ENCODE data around the gene LCP2. TPM values are rescaled to one million over a fixed set of nuclear protein-coding genes. Genes with fewer than 3 reads are reported as not detected.

LCP2 gene
- polyA plus RNA-seq, 2 of the 4 experiments (the other 2 are of a cell fraction) = not detected

DNA sequence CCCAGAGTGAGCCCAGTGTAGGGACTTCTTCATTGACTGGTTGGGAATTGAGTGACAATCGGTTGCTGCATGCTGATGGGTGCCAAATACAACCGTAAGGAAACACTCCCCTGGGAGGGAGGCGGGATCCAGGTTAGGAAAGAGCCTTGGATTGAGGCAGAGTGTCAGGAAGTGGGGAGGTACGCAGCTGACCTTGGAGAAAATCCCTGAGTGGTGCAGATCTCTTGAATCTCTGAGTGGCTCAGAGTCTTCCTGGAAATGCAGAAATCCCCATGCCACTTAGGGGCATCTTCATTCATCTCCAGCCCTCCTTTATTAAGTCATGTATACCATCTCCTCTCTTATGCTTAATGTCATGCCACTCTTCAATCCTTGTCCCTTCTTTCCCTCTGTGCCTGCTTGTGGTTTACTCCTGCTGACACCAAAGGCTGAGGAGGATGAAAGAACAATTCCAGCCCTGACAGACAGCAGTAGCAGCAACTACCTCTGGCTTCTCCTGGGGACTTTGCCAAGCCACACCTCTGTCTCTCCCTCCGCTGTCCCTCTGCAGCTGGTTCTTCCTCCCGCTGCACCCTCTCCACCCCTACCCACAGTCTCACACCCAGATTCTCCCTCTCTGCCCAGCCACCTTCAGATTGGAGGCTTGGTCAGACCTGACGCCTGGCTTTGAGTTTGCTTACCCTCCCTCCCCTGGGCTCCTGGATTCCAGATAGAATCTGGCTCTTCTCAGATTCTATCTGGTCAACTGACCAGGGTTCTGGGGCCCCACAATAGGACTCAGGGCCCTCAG, 14.1 kb upstream of the LCP2 start:
- Histone ChIP-seq H3K27ac (no peak overlapping the region), H3K4me1 (no peaks in the 10 kb centered on the region), H3K9me3 (no peaks in the 10 kb centered on the region), H3K4me3 (no peak overlapping the region), H3K4me2 (no peak overlapping the region)
- POLR2A ChIA-PET = no interaction called here
- CTCF ChIA-PET = interaction anchor here (1.4 kb wide), 1 partner anchor 12 kb away, joined by 5 read pairs; no protein-coding TSS in a partner anchor
- TF ChIP-seq NFE2L2 (conservative IDR thresholded peaks at IDR 0.05; ENCODE audit: low read length) = no peak
- DNase-seq (ENCODE audit: low read depth in 1 of 2, low spot score in 1 of 2) (no peak), ATAC-seq (no peak), FAIRE-seq (no peak)
- 39% methylated on average over 7 of the region's 7 CpGs for WGBS (ENCODE audit: missing lambda C conversion rate)

DNA sequence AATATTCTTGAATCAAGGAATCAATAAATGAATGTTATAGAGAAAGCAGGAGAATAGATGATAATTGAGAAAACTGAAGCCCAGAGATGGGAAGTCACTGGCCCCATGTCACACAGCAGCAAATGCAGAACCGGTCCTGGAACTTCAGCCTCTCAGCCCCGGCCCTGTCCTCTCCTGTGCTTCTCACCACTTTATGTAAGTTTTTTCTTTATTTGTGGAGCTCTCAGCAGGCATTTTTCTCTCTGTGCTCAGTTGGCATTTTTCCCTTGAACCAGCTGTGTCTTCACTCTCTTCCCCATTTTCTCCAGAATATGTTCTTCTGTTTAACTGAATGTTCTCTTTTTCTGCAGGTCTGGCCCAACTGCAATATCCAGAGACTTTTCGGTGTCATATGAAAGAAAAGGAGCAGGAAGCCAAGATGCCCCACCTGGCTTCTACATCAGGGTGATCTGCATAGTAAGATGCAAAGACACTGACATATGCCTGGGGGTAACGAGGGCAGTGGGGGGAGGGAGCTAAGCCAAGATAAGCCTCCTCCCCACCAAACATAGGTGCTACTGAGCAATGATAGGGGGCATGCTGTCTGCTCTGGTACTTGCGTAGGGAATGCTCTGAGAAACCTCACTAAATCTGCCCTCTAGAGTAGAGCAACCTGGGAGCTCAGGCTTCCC, 12.8 kb upstream of the LCP2 start:
- DNase-seq (ENCODE audit: low read depth in 1 of 2, low spot score in 1 of 2) (no peak), FAIRE-seq (no peak), ATAC-seq (no peak)
- WGBS (ENCODE audit: missing lambda C conversion rate) = 44% methylated on average over 5 of the region's 5 CpGs
- Histone ChIP-seq H3K9me3 (no peaks in the 10 kb centered on the region), H3K4me3 (no peak overlapping the region), H3K4me1 (no peaks in the 10 kb centered on the region), H3K4me2 (no peak overlapping the region), H3K27ac (no peak overlapping the region)
- POLR2A ChIA-PET = no interaction called here
- no peak for TF ChIP-seq CEBPB (IDR thresholded peaks at IDR 0.05)
- TF ChIP-seq HOXB5 (CRISPR knock-in tag; IDR thresholded peaks at IDR 0.05) = no peak
- no peak for TF ChIP-seq HMGXB4 (CRISPR knock-in tag; IDR thresholded peaks at IDR 0.05; ENCODE audit: borderline replicate concordance)
- TF ChIP-seq CHD4 (IDR thresholded peaks at IDR 0.05; ENCODE audit: borderline replicate concordance) = no peak
- CTCF ChIA-PET = interaction anchor here (0.8 to 1.4 kb wide), 4 partner anchors 11 to 74 kb away, joined by 3 to 5 read pairs (median 3); no protein-coding TSS in a partner anchor

GRCh38 chr5:170308686-170309085, 11.1 kb upstream of the LCP2 start:
- no peak overlapping the region for H3K27ac ChIP-seq
- DNase-seq (ENCODE audit: low read depth in 1 of 2, low spot score in 1 of 2) = no peak
- H3K4me2 ChIP-seq = no peak overlapping the region
- no peak for FAIRE-seq
- WGBS (ENCODE audit: missing lambda C conversion rate) = 21% methylated on average over 2 of the region's 2 CpGs
- no peak for ATAC-seq
- POLR2A ChIA-PET = no interaction called here
- no peak for TF ChIP-seq JUN (IDR thresholded peaks at IDR 0.05)
- no peak for TF ChIP-seq HDAC2 (IDR thresholded peaks at IDR 0.05)
- no peak for TF ChIP-seq EHF (CRISPR knock-in tag; IDR thresholded peaks at IDR 0.05)
- no peak for TF ChIP-seq NPAS2 (CRISPR knock-in tag; IDR thresholded peaks at IDR 0.05; ENCODE audit: borderline replicate concordance)
- TF ChIP-seq, protein P1, sequence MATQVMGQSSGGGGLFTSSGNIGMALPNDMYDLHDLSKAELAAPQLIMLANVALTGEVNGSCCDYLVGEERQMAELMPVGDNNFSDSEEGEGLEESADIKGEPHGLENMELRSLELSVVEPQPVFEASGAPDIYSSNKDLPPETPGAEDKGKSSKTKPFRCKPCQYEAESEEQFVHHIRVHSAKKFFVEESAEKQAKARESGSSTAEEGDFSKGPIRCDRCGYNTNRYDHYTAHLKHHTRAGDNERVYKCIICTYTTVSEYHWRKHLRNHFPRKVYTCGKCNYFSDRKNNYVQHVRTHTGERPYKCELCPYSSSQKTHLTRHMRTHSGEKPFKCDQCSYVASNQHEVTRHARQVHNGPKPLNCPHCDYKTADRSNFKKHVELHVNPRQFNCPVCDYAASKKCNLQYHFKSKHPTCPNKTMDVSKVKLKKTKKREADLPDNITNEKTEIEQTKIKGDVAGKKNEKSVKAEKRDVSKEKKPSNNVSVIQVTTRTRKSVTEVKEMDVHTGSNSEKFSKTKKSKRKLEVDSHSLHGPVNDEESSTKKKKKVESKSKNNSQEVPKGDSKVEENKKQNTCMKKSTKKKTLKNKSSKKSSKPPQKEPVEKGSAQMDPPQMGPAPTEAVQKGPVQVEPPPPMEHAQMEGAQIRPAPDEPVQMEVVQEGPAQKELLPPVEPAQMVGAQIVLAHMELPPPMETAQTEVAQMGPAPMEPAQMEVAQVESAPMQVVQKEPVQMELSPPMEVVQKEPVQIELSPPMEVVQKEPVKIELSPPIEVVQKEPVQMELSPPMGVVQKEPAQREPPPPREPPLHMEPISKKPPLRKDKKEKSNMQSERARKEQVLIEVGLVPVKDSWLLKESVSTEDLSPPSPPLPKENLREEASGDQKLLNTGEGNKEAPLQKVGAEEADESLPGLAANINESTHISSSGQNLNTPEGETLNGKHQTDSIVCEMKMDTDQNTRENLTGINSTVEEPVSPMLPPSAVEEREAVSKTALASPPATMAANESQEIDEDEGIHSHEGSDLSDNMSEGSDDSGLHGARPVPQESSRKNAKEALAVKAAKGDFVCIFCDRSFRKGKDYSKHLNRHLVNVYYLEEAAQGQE (IDR thresholded peaks at IDR 0.05) = no peak
- TF ChIP-seq RNF2 (IDR thresholded peaks at IDR 0.05; ENCODE audit: borderline replicate concordance, low read depth) = no peak
- TF ChIP-seq HEYL (CRISPR knock-in tag; IDR thresholded peaks at IDR 0.05) = no peak
- TF ChIP-seq NFE2L2 (conservative IDR thresholded peaks at IDR 0.05; ENCODE audit: low read length) = no peak
- TF ChIP-seq MYC (IDR thresholded peaks at IDR 0.05; ENCODE audit: borderline replicate concordance, low read length) = no peak
- TF ChIP-seq ZSCAN20 (CRISPR knock-in tag; IDR thresholded peaks at IDR 0.05) = no peak
- no peak for TF ChIP-seq PHF8 (IDR thresholded peaks at IDR 0.05; ENCODE audit: borderline replicate concordance, low read depth)
- CTCF ChIA-PET = interaction anchor here (1.3 kb wide), 1 partner anchor 41 kb away, joined by 5 read pairs; no protein-coding TSS in a partner anchor
- no peak overlapping the region for H3K4me3 ChIP-seq
- no peaks in the 10 kb centered on the region for H3K9me3 ChIP-seq
- no peaks in the 10 kb centered on the region for H3K4me1 ChIP-seq

Measured in A549 (cell line).